ENCODE results near the gene SPACA4. TPM values are rescaled to one million over a fixed set of nuclear protein-coding genes. Genes with fewer than 3 reads are reported as not detected.

SPACA4 gene
- total and polyA plus RNA-seq, 10 of the 15 experiments (the other 5 are each of a cell fraction or from before 2014, with no cell fraction given), result not detected

DNA sequence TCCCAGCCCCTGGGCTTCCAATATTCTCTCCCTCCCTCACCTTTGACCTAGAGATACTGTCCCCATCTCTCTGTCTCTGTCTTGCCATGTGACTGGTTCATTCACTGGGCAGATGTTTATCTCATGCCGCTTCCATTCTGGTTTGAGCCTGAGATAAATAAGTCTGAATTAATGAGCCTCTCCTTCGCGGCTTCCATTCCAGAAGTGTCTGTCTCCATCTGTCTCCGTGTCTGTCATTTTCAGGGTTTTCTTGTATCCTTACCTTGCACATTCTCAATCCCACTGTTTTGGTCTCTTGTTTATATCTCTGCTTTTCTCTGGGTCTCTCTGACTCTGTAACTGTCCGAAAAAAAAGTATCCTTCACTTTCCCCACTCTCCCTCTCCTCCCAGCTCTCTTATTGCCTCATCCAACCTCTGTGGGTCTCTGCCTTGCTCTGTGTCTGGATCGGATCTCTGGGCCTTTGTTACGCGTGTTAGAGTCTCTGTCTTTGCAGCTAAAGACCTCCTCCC, 17.1 kb downstream of the SPACA4 start:
- Histone ChIP-seq H3K9me3 (replicated peaks; ENCODE audit: control insufficient read depth, insufficient read depth, low read length) (no peaks in the 10 kb centered on the region), H3K36me3 (ENCODE audit: control insufficient read depth in 2 of 2, insufficient read depth in 2 of 2, low read length in 1 of 2) (peaks cover 2 to 3% of the 10 kb centered on the region in 2 experiments; a peak in 2 of 4 replicates), H3K27me3 (replicated peaks in 1 of 2; ENCODE audit: control insufficient read depth in 2 of 2, insufficient read depth in 2 of 2, low read length in 1 of 2) (no peaks in the 10 kb centered on the region), H3K27ac (ENCODE audit: control insufficient read depth, insufficient read depth) (0 out of 2 replicates have a peak overlapping the region, but pooled peaks have one; percentile 22), H4K20me1 (ENCODE audit: control insufficient read depth, insufficient read depth) (no peaks in the 10 kb centered on the region), H3K79me2 (ENCODE audit: control insufficient read depth, insufficient read depth, low read length) (peaks cover 32% of the 10 kb centered on the region), H3K4me3 (peak overlapping the region; percentile 72), H3K9ac (ENCODE audit: control insufficient read depth, insufficient read depth, low read length) (peak overlapping the region; percentile 41; the same call in 1 of the 2 replicates), H3K4me2 (ENCODE audit: control insufficient read depth, insufficient read depth) (peak overlapping the region; percentile 84), H2AFZ (ENCODE audit: control insufficient read depth, low read depth, low read length) (peak overlapping the region; percentile 73), H3K4me1 (ENCODE audit: control insufficient read depth, insufficient read depth, low read length) (peaks cover 19% of the 10 kb centered on the region)
- ATAC-seq, result no peak
- no TSS peak for BruUV-seq (replicated peaks)
- ChIA-PET RAD21 (ENCODE audit: unreplicated experiment) (interaction anchor here (0.7 to 1.5 kb wide), 5 partner anchors 10 to 172 kb away, joined by 3 to 10 read pairs (median 3); partner anchors contain the start of gene CA11), SMC1A (ENCODE audit: uncharacterized antibody, unreplicated experiment) (interaction anchor here (0.8 to 3.0 kb wide), 3 partner anchors 10 to 22 kb away, joined by 3 to 22 read pairs (median 3); no protein-coding TSS in a partner anchor), POLR2A (interaction anchor here (0.6 to 6.6 kb wide), 6 partner anchors 10 to 1202 kb away, joined by 3 to 62 read pairs (median 4); no protein-coding TSS in a partner anchor), CTCF (interaction anchor here (0.8 to 2.3 kb wide), 3 partner anchors 11 to 39 kb away, joined by 3 to 9 read pairs (median 3); partner anchors contain the start of gene CA11)
- in situ Hi-C loops (cut with MboI) (no loop called here), intact Hi-C loops (cut with micrococcal nuclease; ENCODE audit: unreplicated experiment) (no loop called here)
- no peak for DNase-seq (ENCODE audit: low read depth, low spot score)
- TF ChIP-seq ATF7 (IDR thresholded peaks at IDR 0.05; ENCODE audit: low read depth) (no peak), E2F8 (IDR thresholded peaks at IDR 0.05; ENCODE audit: low read depth, partially characterized antibody) (no peak), POLR2AphosphoS2 (IDR thresholded peaks at IDR 0.05; ENCODE audit: low read depth, low read length) (no peak), IKZF1 (conservative IDR thresholded peaks at IDR 0.05) (no peak), TARDBP (IDR thresholded peaks at IDR 0.05; ENCODE audit: borderline replicate concordance) (no peak), GATAD2B (conservative IDR thresholded peaks at IDR 0.05; ENCODE audit: low read depth) (no peak), FOXM1 (IDR thresholded peaks at IDR 0.05; ENCODE audit: low read depth, low read length) (no peak), CBFB (IDR thresholded peaks at IDR 0.05; ENCODE audit: low read depth) (no peak), SMAD5 (IDR thresholded peaks at IDR 0.05; ENCODE audit: low read depth) (no peak)
- WGBS (ENCODE audit: insufficient coverage, insufficient replicate concordance, low lambda C conversion rate, missing lambda C conversion rate), result 55% methylated on average over 8 of the region's 8 CpGs
- no peak for FAIRE-seq

Data from GM12878 (cell line).